ENCODE data around the gene LAMC3.

The LAMC3 gene

GRCh38 chr9:131053896-131054295, 44.9 kb downstream of the LAMC3 start:
- Histone ChIP-seq H3K9me3 (no peaks in the 10 kb centered on the region), H3K27me3 (ENCODE audit: low read depth) (no peaks in the 10 kb centered on the region), H3K4me1 (no peaks in the 10 kb centered on the region), H3K36me3 (replicated peaks) (no peaks in the 10 kb centered on the region), H3K4me3 (no peak overlapping the region)
- DNase-seq (ENCODE audit: low spot score in 2 of 2), result no peak
- in situ Hi-C loops (cut with MboI; ENCODE audit: low sequenced_read_pairs), result no loop called here

DNA sequence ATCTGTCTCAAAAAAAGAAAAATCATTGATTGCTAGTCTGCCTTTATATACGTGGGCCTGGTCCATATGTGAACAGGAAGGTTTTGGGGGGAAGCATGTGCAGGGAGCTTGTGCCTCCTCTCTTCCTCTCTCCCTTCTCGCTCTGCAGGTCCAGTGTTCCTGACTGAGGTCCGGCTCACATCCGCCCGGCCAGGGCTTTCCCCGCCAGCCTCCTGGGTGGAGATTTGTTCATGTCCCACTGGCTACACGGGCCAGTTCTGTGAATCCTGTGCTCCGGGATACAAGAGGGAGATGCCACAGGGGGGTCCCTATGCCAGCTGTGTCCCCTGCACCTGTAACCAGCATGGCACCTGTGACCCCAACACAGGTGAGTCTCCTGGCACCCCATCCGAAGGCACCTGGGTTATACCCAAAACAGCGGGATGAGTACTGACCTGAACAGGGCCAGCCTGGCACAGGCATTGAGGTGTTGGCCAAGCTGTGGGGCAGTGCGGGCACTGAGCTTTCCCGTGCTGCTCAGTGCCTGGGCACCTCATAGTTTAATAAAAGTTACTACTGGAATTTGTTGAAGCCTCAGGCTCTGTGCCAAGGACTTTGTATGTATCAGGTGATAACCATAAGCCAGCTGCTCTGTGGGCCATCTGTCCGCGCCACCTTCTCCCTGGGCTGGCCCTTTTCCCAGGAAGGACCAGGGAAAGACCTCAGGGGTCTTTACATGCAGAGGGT, 48.0 kb downstream of the LAMC3 start:
- Histone ChIP-seq H3K4me1 (no peaks in the 10 kb centered on the region), H3K9me3 (no peaks in the 10 kb centered on the region), H3K27me3 (ENCODE audit: low read depth) (no peaks in the 10 kb centered on the region), H3K36me3 (replicated peaks) (no peaks in the 10 kb centered on the region), H3K4me3 (no peak overlapping the region)
- DNase-seq (ENCODE audit: low spot score in 2 of 2), result no peak
- in situ Hi-C loops (cut with MboI; ENCODE audit: low sequenced_read_pairs), result loop anchor here (5.0 kb wide), 1 partner anchor 280 kb away; no protein-coding TSS in a partner anchor

DNA sequence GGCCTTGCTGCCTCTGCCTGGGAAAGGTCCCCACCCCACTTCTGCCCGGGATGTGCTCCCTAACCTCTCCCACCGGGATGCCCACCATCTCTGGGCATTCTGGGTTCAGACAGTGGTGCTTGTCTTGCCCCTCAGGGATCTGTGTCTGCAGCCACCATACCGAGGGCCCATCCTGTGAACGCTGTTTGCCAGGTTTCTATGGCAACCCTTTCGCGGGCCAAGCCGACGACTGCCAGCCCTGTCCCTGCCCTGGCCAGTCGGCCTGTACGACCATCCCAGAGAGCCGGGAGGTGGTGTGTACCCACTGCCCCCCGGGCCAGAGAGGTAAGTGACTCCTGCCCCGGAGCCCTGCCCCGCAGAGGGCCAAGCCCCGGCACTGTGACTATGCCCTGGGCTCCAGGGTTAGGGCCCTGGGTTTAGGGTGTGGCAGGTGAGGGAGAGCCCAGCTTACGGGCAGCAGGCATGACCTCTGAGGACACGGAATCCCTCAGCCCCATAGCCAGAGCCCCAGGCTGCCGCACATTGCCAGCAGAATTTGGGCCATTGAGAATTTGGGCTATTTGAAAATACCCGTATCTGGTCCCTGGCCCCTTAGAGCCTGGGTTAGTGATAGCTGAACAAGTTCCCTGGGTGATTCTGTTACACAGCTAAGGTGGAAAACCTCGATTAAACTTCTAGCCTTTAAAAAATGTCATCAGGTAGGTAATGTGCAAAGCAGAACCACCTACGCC, 52.1 kb downstream of the LAMC3 start:
- Histone ChIP-seq H3K27me3 (ENCODE audit: low read depth) (no peaks in the 10 kb centered on the region; the same call in 1 of the 2 replicates), H3K4me3 (no peak overlapping the region), H3K36me3 (replicated peaks) (no peaks in the 10 kb centered on the region), H3K4me1 (no peaks in the 10 kb centered on the region), H3K9me3 (no peaks in the 10 kb centered on the region)
- no peak for DNase-seq (ENCODE audit: low spot score in 2 of 2)
- in situ Hi-C loops (cut with MboI; ENCODE audit: low sequenced_read_pairs), result no loop called here

- Histone ChIP-seq H3K36me3 (replicated peaks) (no peaks in the 10 kb centered on the region), H3K9me3 (no peaks in the 10 kb centered on the region), H3K4me3 (no peak overlapping the region), H3K4me1 (no peaks in the 10 kb centered on the region), H3K27me3 (ENCODE audit: low read depth) (no peaks in the 10 kb centered on the region; the same call in 1 of the 2 replicates)
- DNase-seq (ENCODE audit: low spot score in 2 of 2), result no peak
- in situ Hi-C loops (cut with MboI; ENCODE audit: low sequenced_read_pairs), result no loop called here
Observed at GRCh38 chr9:131062969-131063368, 54.0 kb downstream of the LAMC3 start.

GRCh38 chr9:131065599-131065998, 56.6 kb downstream of the LAMC3 start:
- Histone ChIP-seq H3K4me3 (no peak overlapping the region), H3K36me3 (replicated peaks) (no peaks in the 10 kb centered on the region), H3K9me3 (no peaks in the 10 kb centered on the region), H3K4me1 (no peaks in the 10 kb centered on the region), H3K27me3 (ENCODE audit: low read depth) (no peaks in the 10 kb centered on the region; the same call in 1 of the 2 replicates)
- no peak for DNase-seq (ENCODE audit: low spot score in 2 of 2)
- in situ Hi-C loops (cut with MboI; ENCODE audit: low sequenced_read_pairs), result no loop called here

- no peak for DNase-seq (ENCODE audit: low spot score in 2 of 2)
- Histone ChIP-seq H3K4me1 (no peaks in the 10 kb centered on the region), H3K36me3 (replicated peaks) (no peaks in the 10 kb centered on the region), H3K4me3 (no peak overlapping the region), H3K9me3 (no peaks in the 10 kb centered on the region), H3K27me3 (ENCODE audit: low read depth) (no peaks in the 10 kb centered on the region; the same call in 1 of the 2 replicates)
- in situ Hi-C loops (cut with MboI; ENCODE audit: low sequenced_read_pairs), result no loop called here
Observed at GRCh38 chr9:131067625-131068024, 58.7 kb downstream of the LAMC3 start.

GRCh38 chr9:131068076-131068816, 59.3 kb downstream of the LAMC3 start:
- Histone ChIP-seq H3K4me1 (no peaks in the 10 kb centered on the region), H3K36me3 (replicated peaks) (no peaks in the 10 kb centered on the region), H3K9me3 (no peaks in the 10 kb centered on the region), H3K27me3 (ENCODE audit: low read depth) (no peaks in the 10 kb centered on the region; the same call in 1 of the 2 replicates), H3K4me3 (no peak overlapping the region)
- no peak for DNase-seq (ENCODE audit: low spot score in 2 of 2)
- in situ Hi-C loops (cut with MboI; ENCODE audit: low sequenced_read_pairs), result no loop called here

- DNase-seq (ENCODE audit: low spot score in 2 of 2), result no peak
- H3K9me3 ChIP-seq, result no peaks in the 10 kb centered on the region
- H3K4me3 ChIP-seq, result no peak overlapping the region
- H3K4me1 ChIP-seq, result no peaks in the 10 kb centered on the region
- no peaks in the 10 kb centered on the region; the same call in 1 of the 2 replicates for H3K27me3 ChIP-seq (ENCODE audit: low read depth)
- no peaks in the 10 kb centered on the region for H3K36me3 ChIP-seq (replicated peaks)
- in situ Hi-C loops (cut with MboI; ENCODE audit: low sequenced_read_pairs), result no loop called here
Observed at GRCh38 chr9:131069699-131070098, 60.7 kb downstream of the LAMC3 start.

- H3K9me3 ChIP-seq, result no peaks in the 10 kb centered on the region
- H3K27me3 ChIP-seq (ENCODE audit: low read depth), result no peaks in the 10 kb centered on the region
- no peak overlapping the region for H3K4me3 ChIP-seq
- in situ Hi-C loops (cut with MboI; ENCODE audit: low sequenced_read_pairs), result no loop called here
- no peak for DNase-seq (ENCODE audit: low spot score in 2 of 2)
- no peaks in the 10 kb centered on the region for H3K36me3 ChIP-seq (replicated peaks)
- no peaks in the 10 kb centered on the region for H3K4me1 ChIP-seq
Observed at GRCh38 chr9:131072107-131072870, 63.3 kb downstream of the LAMC3 start.

DNA sequence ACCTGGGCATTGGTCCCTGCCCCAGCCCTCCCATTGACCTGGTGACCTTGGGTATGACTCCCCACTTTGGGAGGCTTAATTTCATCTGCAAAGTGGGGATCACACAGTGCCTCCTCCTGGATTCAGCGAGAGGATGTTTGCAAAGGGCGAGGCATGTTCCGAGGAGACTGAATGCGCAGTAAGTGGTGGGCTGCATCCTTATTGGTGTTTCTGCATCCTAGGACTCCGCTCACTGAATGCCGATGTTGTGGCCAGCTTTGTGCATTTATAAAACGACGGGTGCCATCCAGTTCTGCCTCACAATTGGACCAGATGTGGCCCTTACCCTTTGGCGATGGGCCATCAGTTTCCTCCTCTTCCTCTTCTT, 63.9 kb downstream of the LAMC3 start:
- no peak for DNase-seq (ENCODE audit: low spot score in 2 of 2)
- Histone ChIP-seq H3K4me3 (no peak overlapping the region), H3K4me1 (no peaks in the 10 kb centered on the region), H3K9me3 (no peaks in the 10 kb centered on the region), H3K27me3 (ENCODE audit: low read depth) (no peaks in the 10 kb centered on the region), H3K36me3 (replicated peaks) (no peaks in the 10 kb centered on the region)
- in situ Hi-C loops (cut with MboI; ENCODE audit: low sequenced_read_pairs), result no loop called here

DNA sequence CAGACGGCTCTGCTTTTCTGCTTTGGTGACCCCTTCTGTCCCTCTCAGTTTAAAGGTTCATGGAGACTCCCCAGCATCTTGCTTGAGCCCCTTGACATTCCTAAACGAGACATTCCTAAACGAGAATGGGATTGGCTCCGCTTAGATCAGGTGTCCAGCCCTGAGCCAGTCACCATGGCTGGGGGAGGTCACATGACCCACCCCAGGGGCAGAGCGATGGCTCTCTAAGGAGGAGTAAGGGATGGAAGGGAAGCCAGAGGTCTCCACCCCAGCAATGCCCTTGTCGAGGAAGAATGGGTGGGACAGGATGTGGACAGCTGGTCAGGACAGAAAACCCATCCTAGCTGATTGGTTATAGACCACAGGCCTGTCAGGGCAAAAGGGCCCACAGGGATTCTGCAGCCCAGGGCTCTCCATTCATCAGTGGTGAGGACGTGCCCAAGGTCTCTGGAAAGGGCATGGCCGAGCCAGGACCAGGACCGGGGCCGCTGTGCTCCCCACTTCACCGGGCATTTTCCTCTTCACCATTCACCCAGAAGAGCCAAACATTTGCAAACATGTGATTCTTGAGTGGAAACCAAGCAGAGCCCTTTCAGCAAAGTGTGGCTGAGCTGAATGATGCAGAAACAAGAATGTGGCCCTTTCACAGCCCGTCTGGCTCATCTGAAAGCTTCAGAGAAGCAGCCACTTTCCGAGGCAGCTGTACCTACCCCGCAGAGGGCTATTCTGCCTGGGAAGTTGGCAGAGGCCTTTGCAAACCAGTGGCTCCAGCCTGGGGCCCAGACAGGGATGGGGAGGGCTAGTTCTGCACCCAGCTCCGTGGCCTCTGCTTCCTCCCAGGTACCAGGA, 67.6 kb downstream of the LAMC3 start:
- no peaks in the 10 kb centered on the region for H3K36me3 ChIP-seq (replicated peaks)
- no peaks in the 10 kb centered on the region for H3K27me3 ChIP-seq (ENCODE audit: low read depth)

GRCh38 chr9:131078427-131079366, 69.7 kb downstream of the LAMC3 start:
- no peaks in the 10 kb centered on the region for H3K9me3 ChIP-seq

More for the DNA sequence above, 67.6 kb downstream of the LAMC3 start:
- no peak for DNase-seq (ENCODE audit: low spot score in 2 of 2)
- no peak overlapping the region for H3K4me3 ChIP-seq
- H3K9me3 ChIP-seq, result no peaks in the 10 kb centered on the region
- in situ Hi-C loops (cut with MboI; ENCODE audit: low sequenced_read_pairs), result no loop called here
- H3K4me1 ChIP-seq, result no peaks in the 10 kb centered on the region

More at GRCh38 chr9:131078427-131079366, 69.7 kb downstream of the LAMC3 start:
- Histone ChIP-seq H3K27me3 (ENCODE audit: low read depth) (no peaks in the 10 kb centered on the region), H3K4me3 (no peak overlapping the region), H3K36me3 (replicated peaks) (no peaks in the 10 kb centered on the region), H3K4me1 (no peaks in the 10 kb centered on the region)
- no peak for DNase-seq (ENCODE audit: low spot score in 2 of 2)
- in situ Hi-C loops (cut with MboI; ENCODE audit: low sequenced_read_pairs), result no loop called here

All from HAP-1 (cell line).